GM18861 (cell line): ENCODE results near the gene STAG1.
"Not testable (repeated sequence)": the region's sequence is repeated elsewhere in the genome, so short reads cannot be mapped to it uniquely, and the experiment has no call there.

ENCODE experiments used
- ATAC-seq: cut with Tn5 transposase; IDR thresholded peaks from one replicate; pipeline ENCODE4 v1.9.1; 2021; ENCODE audit not compliant: unreplicated experiment

STAG1 gene

GRCh38 chr3:136428167-136428566 lies 324.0 kb downstream of the STAG1 start:
- ATAC-seq: no peak

GRCh38 chr3:136427236-136427635 lies 324.9 kb downstream of the STAG1 start:
- ATAC-seq: no peak

- no peak for ATAC-seq
Observed at GRCh38 chr3:136414476-136414875, 337.7 kb downstream of the STAG1 start.

DNA sequence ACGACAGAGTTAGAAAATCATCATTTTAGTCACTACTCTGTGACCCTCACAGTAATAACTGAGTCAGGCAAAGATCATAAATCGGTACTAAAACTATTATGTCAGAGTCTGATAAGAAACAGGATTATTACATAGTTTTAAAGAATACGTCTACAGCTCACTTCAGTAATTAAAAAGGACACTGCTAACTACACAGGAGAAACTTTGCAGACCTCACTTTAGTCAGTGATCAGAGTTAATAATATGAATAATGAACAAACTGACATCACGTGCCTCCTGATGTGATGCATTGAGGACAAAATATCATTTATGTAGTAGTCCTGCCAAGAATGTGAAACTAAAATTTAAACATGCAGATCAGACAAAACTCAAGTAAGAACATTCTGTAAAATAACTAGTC lies 339.9 kb downstream of the STAG1 start:
- ATAC-seq: no peak

DNA sequence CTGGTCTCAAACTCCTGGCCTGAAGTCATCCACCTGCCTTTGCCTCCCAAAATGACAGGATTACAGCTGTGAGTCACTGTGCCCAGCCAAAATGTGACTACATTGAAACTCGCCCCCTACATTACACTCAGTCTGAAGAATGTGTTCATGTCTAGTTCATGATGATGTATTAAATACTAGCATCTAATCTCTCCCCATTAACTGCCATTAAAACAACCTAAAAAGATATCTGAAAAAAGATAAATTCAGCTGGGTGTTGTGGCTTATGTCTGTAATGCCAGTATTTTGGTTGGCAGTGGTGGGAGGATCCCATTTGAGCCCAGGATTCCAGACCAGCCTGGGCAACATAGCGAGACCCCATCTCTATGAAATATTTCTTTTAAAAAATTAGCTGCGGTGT lies 342.6 kb downstream of the STAG1 start:
- ATAC-seq: no peak

DNA sequence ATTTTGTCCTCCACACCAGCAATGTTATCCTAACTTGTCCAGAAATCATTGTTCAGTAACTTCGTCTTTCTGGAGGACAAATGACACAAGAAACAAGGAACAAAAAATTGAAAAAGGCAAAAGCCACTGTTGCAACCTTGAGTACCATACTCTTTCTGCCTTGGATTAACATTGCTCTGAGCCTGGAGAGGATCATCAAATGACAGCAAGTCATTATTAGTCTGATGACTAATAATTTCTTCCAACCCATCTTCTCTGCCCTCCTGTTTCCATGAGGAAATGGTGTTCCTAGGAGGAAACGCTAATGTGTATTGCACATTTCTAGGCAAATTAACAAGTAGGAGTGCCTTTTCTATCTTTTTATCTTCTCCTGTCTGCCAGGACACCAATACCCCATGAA lies 348.1 kb downstream of the STAG1 start:
- no peak for ATAC-seq

DNA sequence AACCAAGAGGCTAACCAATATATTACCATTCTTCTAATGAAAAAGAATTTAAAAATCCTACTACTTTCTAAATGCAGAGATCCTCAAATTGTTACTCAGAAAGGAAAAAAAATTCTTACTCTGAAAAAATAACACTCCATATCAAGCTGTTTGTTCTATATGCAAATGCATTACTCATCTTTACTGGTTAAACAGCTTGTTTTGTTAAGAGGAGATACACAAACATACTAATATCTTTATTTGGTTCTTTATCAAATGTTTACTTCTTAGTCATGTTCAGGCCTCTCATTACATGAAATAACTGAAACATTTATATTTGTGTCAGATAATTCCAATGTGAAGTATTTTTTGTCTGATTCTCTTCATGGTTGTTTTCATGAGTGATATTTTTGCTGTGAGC lies 355.3 kb downstream of the STAG1 start:
- no peak for ATAC-seq

GRCh38 chr3:136390574-136390973 lies 361.6 kb downstream of the STAG1 start:
- no peak for ATAC-seq

- no peak for ATAC-seq
Observed at GRCh38 chr3:136387031-136387430, 365.1 kb downstream of the STAG1 start.

GRCh38 chr3:136385457-136385856 lies 366.7 kb downstream of the STAG1 start:
- peak; percentile 98 for ATAC-seq

DNA sequence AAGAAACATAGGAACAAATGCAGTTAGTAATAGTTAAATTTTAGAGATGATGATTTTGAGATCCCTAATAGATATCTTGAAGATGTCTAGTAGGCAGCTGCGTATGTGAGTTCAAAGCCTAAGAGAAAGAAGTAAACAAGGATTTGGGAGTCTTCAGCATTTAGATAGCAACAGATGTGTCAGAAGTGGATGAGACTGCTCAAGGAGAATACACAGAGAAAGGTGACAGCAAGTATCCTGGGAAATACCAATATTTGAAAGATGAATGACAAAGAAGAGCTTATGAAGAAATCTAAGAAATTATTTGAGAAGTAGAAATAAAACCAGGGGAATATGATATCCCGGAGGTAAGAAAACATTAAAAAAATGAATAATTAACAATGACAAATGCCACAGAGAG lies 371.1 kb downstream of the STAG1 start:
- no peak for ATAC-seq

- no peak for ATAC-seq
Observed at GRCh38 chr3:136380530-136380929, 371.6 kb downstream of the STAG1 start.

DNA sequence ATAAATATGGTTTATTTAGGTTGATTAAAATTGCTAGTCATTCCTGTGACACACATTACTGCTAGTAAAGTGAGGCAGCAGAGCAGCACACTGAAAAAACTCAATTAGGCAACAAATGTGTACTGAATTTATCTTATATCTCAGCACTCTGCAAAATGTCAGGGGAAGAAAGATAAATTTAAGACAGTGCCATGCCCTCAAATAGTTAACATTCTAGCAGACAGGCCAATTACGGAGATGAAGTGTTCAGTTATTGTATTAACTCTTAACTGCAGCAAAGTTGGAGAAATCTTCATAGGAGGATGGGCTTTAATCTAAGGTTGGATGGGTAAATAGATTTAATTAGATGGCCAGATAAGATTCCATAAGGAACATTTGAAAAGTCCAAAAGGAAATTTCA lies 374.2 kb downstream of the STAG1 start:
- no peak for ATAC-seq

- no peak for ATAC-seq
Observed at GRCh38 chr3:136377508-136377907, 374.7 kb downstream of the STAG1 start.

- not testable (repeated sequence) for ATAC-seq
Observed at GRCh38 chr3:136375800-136376199, 376.4 kb downstream of the STAG1 start.

DNA sequence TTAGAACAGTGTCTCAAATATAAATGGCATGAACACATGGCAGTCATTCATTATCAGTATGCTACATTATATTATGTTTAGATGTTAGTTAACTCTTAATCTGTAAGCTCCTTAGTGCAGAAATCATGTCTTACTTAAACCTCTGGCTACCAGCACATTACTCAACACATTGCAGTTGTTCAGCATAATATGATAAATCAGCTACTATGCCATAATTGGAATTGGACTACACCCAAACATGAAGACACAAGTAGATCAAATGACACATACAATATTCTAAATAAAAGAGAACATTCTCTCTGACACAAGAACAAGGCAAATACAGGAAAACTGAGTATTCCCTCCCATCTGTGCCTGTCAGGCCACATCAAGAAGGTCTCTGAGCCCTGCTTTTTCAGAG lies 385.9 kb downstream of the STAG1 start:
- ATAC-seq: no peak

- ATAC-seq: peak; percentile 70
Observed at GRCh38 chr3:136353461-136353860, 398.7 kb downstream of the STAG1 start.

- ATAC-seq: no peak
Observed at GRCh38 chr3:136351905-136352304, 400.3 kb downstream of the STAG1 start.

DNA sequence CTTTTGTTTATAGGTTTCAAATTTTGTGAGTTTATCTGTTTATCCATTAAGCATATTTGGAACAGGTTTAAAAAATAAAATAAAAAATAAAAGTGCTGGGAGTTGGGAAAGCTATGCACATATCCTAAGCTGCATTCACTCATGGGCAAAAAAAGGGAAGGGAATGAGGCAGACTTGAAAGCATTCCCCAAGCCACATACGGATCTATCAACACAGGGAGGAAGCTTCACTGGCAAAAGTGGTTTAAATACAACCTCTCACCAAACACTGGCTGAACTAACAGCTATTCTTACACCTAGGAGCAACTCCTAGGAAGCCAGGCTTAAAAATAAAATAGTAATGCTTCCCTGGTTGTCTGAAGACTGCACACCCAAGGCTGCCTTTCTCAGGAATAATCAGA lies 400.8 kb downstream of the STAG1 start:
- no peak for ATAC-seq

- ATAC-seq: no peak
Observed at GRCh38 chr3:136350557-136350956, 401.6 kb downstream of the STAG1 start.

DNA sequence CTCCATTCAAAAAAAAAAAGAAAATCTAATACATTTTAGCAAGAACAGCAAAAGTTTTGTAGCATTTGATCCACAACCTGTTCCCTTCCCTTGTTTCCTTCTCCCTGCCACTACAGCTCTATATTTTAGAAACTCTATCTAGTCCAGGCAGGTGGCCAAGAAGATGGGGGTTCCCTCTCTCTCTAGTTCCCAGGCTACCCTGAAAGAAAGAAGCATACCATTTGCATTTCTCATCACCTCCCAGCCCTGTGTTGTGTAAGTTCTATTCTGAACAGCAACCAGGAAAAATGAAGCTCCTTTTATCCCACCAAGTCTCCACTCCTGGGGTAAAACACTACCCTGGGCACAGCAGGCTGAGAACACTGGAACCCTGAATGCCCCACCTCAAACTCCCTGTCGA lies 402.0 kb downstream of the STAG1 start:
- ATAC-seq: no peak

- ATAC-seq: no peak
Observed at GRCh38 chr3:136346486-136346885, 405.7 kb downstream of the STAG1 start.

- ATAC-seq: no peak
Observed at GRCh38 chr3:136343873-136344555, 408.2 kb downstream of the STAG1 start.
